ENCODE data around the gene MTHFD2.
A peak's percentile ranks its signal among the peaks of the same experiment; 100 is the strongest.
"Not testable (repeated sequence)": the region's sequence is repeated elsewhere in the genome, so short reads cannot be mapped to it uniquely, and the experiment has no call there.

The MTHFD2 gene

DNA sequence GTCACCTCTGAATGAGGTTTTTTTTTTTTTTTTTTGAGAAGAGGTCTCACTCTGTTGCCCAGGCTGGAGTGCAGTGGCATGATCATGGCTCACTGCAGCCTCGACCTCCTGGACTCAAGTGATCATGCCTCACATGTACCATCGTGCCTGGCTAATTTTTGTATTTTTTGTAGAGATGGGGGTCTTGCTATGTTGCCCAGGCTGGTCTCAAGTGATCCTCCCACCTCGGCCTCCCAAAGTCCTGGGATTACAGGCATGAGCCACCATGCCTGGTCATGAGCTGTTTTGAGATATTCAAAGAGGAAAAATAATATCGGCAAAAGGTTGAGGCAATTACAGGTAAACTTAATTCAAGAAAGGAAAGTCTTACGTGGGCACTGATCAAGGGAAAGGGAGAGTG lies 31.4 kb downstream of the MTHFD2 start:
- H3K36me3 Mint-ChIP-seq (ENCODE audit: low read depth); H3K4me1 Mint-ChIP-seq; H3K9me3 Mint-ChIP-seq; H3K4me3 Mint-ChIP-seq; ATAC-seq; H3K27me3 Mint-ChIP-seq; DNase-seq; H3K27ac Mint-ChIP-seq: not testable (repeated sequence)

DNA sequence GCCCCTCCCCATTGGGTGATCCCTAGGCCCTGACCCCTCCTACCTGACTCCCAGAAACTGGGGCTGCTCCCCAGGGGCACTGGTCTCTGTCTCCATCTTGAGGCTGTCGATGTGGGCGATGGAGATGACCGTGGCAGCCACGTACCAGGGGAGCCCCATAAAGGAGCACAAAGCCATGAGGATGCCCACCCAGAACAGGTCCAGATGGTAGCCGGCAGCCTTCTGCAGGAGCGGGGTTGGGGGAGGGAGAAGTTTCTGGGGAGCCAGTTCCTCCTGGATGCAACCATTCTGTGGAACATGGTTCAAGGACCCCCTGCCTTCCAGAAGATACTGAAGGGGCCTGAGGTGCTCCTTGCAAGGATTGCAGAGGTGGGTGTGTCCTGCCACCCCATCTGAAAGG lies 34.0 kb downstream of the MTHFD2 start:
- Mint-ChIP-seq H3K9me3 (no peaks in the 10 kb centered on the region), H3K36me3 (ENCODE audit: low read depth) (no peaks in the 10 kb centered on the region), H3K4me3 (no peak overlapping the region), H3K4me1 (peaks cover 2% of the 10 kb centered on the region), H3K27ac (no peak overlapping the region), H3K27me3 (no peaks in the 10 kb centered on the region)
- ATAC-seq (no peak), DNase-seq (no peak)

DNA sequence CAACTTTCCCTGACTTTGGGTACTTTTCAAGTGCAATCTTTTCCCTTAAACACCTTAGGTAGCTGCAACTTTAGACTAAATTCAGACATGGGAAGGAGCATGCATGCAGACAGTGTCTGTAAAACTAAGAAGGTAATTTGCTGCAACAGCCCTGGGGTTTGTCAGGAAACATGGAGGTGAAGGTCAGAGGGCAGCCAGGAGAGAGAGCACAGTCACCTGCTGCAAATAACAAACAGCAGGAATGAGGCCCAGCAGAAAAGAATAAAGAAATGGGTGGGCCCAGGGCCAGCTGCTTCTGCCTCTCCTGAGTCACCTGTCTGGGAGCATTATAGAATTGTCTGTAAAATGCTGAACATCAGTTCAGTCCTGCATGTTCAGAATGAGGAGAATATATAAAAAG lies 35.2 kb downstream of the MTHFD2 start:
- H3K36me3 Mint-ChIP-seq (ENCODE audit: low read depth) = no peaks in the 10 kb centered on the region
- no peak overlapping the region for H3K4me3 Mint-ChIP-seq
- no peak for DNase-seq
- no peak for ATAC-seq
- H3K27me3 Mint-ChIP-seq = no peaks in the 10 kb centered on the region
- peaks cover 2% of the 10 kb centered on the region for H3K4me1 Mint-ChIP-seq
- no peaks in the 10 kb centered on the region for H3K9me3 Mint-ChIP-seq
- no peak overlapping the region for H3K27ac Mint-ChIP-seq

- Mint-ChIP-seq H3K9me3 (no peaks in the 10 kb centered on the region), H3K36me3 (ENCODE audit: low read depth) (no peaks in the 10 kb centered on the region), H3K27ac (no peak overlapping the region), H3K27me3 (no peaks in the 10 kb centered on the region), H3K4me3 (no peak overlapping the region), H3K4me1 (peaks cover 2% of the 10 kb centered on the region)
- DNase-seq = no peak
- ATAC-seq = no peak
Measured at GRCh38 chr2:74235041-74235440, 36.6 kb downstream of the MTHFD2 start.

DNA sequence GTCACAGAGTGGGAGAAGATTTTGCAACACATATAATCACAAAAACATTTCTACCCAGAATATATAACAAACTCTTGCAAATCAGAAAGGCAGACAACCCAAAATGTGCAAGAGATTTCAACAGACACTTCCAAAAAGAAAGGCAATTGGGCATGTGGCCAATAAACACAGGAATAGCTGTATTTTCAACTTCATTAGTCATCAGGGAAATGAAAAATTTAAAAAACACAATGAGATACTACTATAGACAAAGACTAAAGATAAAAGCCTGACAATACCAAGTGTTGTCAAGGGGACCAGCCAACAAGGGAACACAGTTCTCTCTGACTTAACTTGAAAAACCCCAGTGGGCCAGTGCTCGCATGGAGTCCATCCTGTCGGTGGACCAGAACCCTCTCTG lies 40.5 kb downstream of the MTHFD2 start:
- Mint-ChIP-seq H3K27ac (no peak overlapping the region), H3K27me3 (no peaks in the 10 kb centered on the region), H3K4me3 (no peak overlapping the region), H3K9me3 (no peaks in the 10 kb centered on the region), H3K4me1 (peaks cover 2% of the 10 kb centered on the region), H3K36me3 (ENCODE audit: low read depth) (no peaks in the 10 kb centered on the region)
- ATAC-seq = no peak
- DNase-seq = no peak

- H3K4me3 Mint-ChIP-seq = no peak overlapping the region
Measured at GRCh38 chr2:74239346-74239745, 40.9 kb downstream of the MTHFD2 start.

GRCh38 chr2:74242354-74243071 lies 44.1 kb downstream of the MTHFD2 start:
- H3K27me3 Mint-ChIP-seq = no peaks in the 10 kb centered on the region

More at GRCh38 chr2:74239346-74239745, 40.9 kb downstream of the MTHFD2 start:
- Mint-ChIP-seq H3K4me1 (peaks cover 2% of the 10 kb centered on the region), H3K27me3 (no peaks in the 10 kb centered on the region), H3K27ac (no peak overlapping the region), H3K9me3 (no peaks in the 10 kb centered on the region), H3K36me3 (ENCODE audit: low read depth) (no peaks in the 10 kb centered on the region)
- DNase-seq = no peak
- no peak for ATAC-seq

DNA sequence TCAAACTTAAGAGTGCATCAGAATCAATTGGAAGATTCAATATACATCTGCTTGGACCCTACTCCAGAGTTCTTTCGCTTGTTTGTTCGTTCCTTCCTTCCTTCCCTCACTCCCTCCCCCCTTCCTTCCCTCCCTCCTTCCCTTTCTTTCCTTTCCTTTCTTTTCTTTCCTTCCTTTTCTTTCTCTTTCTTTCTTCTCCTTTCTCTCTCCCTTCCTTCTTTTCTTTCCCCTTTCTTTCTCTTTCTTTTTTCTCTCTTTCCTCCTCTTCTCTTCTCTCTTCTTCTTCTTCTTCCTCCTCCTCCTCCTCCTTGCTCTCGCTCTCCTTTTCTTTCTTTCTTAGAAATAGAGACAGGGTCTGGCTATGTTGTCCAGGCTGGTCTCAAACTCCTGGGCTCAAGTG lies 45.9 kb downstream of the MTHFD2 start:
- no peak for DNase-seq
- H3K36me3 Mint-ChIP-seq (ENCODE audit: low read depth) = peaks cover 1% of the 10 kb centered on the region
- H3K4me1 Mint-ChIP-seq = no peaks in the 10 kb centered on the region
- no peak overlapping the region for H3K4me3 Mint-ChIP-seq
- H3K27me3 Mint-ChIP-seq = no peaks in the 10 kb centered on the region
- no peaks in the 10 kb centered on the region for H3K9me3 Mint-ChIP-seq
- ATAC-seq = no peak
- H3K27ac Mint-ChIP-seq = no peak overlapping the region

More at GRCh38 chr2:74242354-74243071, 44.1 kb downstream of the MTHFD2 start:
- Mint-ChIP-seq H3K4me3 (no peak overlapping the region), H3K4me1 (no peaks in the 10 kb centered on the region), H3K36me3 (ENCODE audit: low read depth) (no peaks in the 10 kb centered on the region), H3K9me3 (no peaks in the 10 kb centered on the region), H3K27ac (peak overlapping the region; percentile 49)
- ATAC-seq (no peak), DNase-seq (no peak)

DNA sequence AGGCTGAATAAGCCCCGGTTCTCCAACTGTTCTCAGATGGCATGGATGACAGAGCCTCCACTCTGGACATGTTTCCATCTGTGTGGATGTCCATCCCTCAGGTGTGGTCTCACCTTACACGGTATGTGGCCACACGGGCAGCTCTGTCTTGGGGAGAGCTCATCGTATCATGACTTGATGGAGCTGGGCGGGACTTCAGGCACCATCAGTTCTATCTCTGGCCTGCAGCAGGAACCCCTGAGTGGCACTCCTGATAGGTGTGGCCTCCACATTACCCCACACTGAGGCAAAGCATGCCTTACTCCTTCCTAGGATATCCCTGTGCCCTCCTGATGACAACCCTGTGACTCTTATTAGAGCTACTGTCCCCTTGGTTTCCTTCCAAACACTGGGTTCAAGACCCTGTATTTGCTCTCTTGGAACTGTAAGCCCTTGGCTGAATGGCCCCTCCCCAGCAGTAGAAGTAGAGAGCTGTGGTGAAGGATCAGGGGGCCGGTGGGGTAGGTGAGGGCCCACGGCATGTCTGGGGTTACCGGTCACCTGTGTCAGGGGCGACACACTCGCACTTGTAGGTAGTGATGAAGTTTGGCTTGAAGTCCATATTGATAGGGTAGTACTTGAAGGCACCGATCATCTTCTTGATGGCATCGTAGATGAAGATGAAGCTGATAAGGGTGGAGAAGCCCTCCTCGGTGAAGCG lies 48.2 kb downstream of the MTHFD2 start:
- H3K36me3 Mint-ChIP-seq (ENCODE audit: low read depth) = peaks cover 3% of the 10 kb centered on the region
- ATAC-seq = no peak
- no peak overlapping the region for H3K4me3 Mint-ChIP-seq
- H3K9me3 Mint-ChIP-seq = no peaks in the 10 kb centered on the region
- no peaks in the 10 kb centered on the region for H3K27me3 Mint-ChIP-seq
- H3K27ac Mint-ChIP-seq = no peak overlapping the region
- H3K4me1 Mint-ChIP-seq = no peaks in the 10 kb centered on the region
- DNase-seq = no peak

DNA sequence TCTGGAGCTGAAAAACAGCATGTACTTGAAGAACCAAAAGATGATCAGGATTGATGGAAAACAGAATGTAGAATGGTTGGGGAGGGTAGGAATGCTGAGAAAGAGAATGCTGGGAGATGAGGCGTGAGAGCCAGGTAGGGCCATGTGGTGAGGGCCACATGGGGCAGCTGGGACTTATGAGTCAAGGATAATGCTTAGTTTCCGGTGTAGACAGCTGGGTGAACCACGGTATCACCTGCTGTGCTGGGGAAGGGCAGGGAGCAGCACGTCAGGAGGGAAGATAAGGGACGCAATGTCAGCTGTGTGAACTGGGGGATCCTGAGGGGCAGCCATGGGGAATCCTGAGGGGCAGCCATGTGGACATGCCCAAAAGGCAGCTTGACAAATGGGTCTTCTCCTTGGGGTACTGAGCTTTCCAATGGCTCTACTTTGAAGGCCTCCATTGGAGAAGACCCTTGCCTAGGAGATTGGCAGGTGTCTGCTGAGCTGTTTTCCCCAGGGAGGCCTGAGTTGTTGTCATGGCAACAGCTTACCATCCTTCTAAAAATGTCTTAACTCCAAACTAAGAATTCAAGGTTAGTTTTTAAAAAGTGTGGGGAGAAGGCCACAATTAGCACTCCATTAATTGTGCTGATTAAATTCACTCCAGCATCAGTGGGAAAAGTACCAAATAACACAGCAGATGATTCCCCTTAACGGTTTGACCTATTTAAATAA lies 51.1 kb downstream of the MTHFD2 start:
- DNase-seq (no peak), ATAC-seq (no peak)
- Mint-ChIP-seq H3K27ac (no peak overlapping the region), H3K4me3 (no peak overlapping the region), H3K27me3 (no peaks in the 10 kb centered on the region), H3K9me3 (no peaks in the 10 kb centered on the region), H3K36me3 (ENCODE audit: low read depth) (peaks cover 3% of the 10 kb centered on the region), H3K4me1 (no peaks in the 10 kb centered on the region)

- no peaks in the 10 kb centered on the region for H3K27me3 Mint-ChIP-seq
- ATAC-seq (peak; percentile 44), DNase-seq (peak; percentile 60)
- H3K27ac Mint-ChIP-seq = no peak overlapping the region
- peaks cover 3% of the 10 kb centered on the region for H3K36me3 Mint-ChIP-seq (ENCODE audit: low read depth)
- H3K4me1 Mint-ChIP-seq = no peaks in the 10 kb centered on the region
- H3K4me3 Mint-ChIP-seq = no peak overlapping the region
- no peaks in the 10 kb centered on the region for H3K9me3 Mint-ChIP-seq
Measured at GRCh38 chr2:74250189-74250631, 51.8 kb downstream of the MTHFD2 start.

DNA sequence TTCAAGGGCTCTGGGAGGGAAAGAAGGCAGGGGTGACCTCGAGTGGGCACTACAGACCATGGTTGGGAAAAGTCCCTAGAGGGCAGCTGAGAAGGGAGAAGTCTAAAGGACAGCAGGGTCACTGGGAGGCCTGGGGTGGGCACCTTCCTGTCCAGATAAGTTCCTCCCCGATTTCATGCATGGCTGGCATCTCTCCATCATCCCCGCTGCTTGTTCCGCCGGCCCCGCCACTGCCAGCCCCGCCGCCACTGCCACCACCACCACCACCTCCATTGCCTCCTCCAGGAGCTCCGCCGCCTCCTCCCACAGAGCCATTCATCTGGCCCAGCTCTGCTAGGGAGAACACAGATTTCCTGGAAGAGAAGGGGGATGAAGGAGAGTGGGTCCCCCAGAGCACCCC lies 53.6 kb downstream of the MTHFD2 start:
- Mint-ChIP-seq H3K9me3 (no peaks in the 10 kb centered on the region), H3K27me3 (no peaks in the 10 kb centered on the region), H3K27ac (no peak overlapping the region), H3K4me3 (no peak overlapping the region), H3K36me3 (ENCODE audit: low read depth) (peaks cover 6% of the 10 kb centered on the region), H3K4me1 (no peaks in the 10 kb centered on the region)
- no peak for DNase-seq
- no peak for ATAC-seq

DNA sequence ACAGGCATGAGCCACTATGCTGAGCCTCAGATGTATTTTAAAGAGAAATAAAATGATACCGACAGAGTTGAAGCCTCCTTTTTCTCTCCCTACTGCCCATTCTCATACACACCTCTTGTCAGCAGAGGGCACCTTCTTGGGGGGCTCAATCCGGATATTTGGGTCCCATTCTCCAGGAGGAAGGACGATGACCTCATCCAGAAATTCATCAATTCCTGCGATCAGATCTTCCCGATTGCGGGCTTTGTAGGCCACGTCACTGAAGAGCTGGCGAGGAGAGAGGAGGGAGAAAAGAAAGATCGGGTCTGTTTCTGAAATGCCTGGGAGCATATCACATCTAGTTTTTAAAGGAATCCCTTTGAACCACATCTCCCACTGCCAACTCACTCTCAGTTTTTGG lies 54.4 kb downstream of the MTHFD2 start:
- Mint-ChIP-seq H3K4me3 (no peak overlapping the region), H3K4me1 (no peaks in the 10 kb centered on the region), H3K27ac (no peak overlapping the region), H3K36me3 (ENCODE audit: low read depth) (peaks cover 6% of the 10 kb centered on the region), H3K9me3 (no peaks in the 10 kb centered on the region), H3K27me3 (no peaks in the 10 kb centered on the region)
- ATAC-seq (no peak), DNase-seq (no peak)

GRCh38 chr2:74253306-74253970 lies 55.0 kb downstream of the MTHFD2 start:
- DNase-seq (no peak), ATAC-seq (no peak)
- Mint-ChIP-seq H3K4me3 (no peak overlapping the region), H3K27me3 (no peaks in the 10 kb centered on the region), H3K4me1 (no peaks in the 10 kb centered on the region), H3K9me3 (no peaks in the 10 kb centered on the region), H3K36me3 (ENCODE audit: low read depth) (peaks cover 6% of the 10 kb centered on the region), H3K27ac (no peak overlapping the region)
